ENCODE data around the gene ZC3H7B.

- no peak for TF ChIP-seq CTCF (IDR thresholded peaks at IDR 0.05; ENCODE audit: low read depth, low read length, poor library complexity, severe bottlenecking)
- TF ChIP-seq EZH2phosphoT487 (IDR thresholded peaks at IDR 0.05; ENCODE audit: borderline replicate concordance, low read length): no peak
Observed at GRCh38 chr22:41382098-41382578, 80.8 kb downstream of the ZC3H7B start.

Data from DOHH2 (cell line).